OCI-LY1 (cell line): ENCODE measurements around the gene MUTYH.

Experiments
- H2AFZ ChIP-seq: fragments of 200-600 bp; sonication (generic), shearing (Covaris generic); 2 replicates; pipeline ENCODE4 v1.6.0; 2014; ENCODE audit warnings: antibody characterized with exemption, mild to moderate bottlenecking, low read length
- H3F3A ChIP-seq: fragments of 200-600 bp; sonication (generic), shearing (Covaris generic); 2 replicates; pipeline ENCODE4 v1.6.0; 2014; ENCODE audit warnings: mild to moderate bottlenecking, antibody characterized with exemption, low read length, moderate library complexity; ENCODE audit not compliant: insufficient read depth
- H3K27ac ChIP-seq: fragments of 200-600 bp; sonication (generic); 2 replicates; pipeline ENCODE4 v1.5.1; 2014; ENCODE audit warnings: low read length, mixed run types, mild to moderate bottlenecking, low read depth; ENCODE audit not compliant: poor library complexity, severe bottlenecking
- H3K27me3 ChIP-seq: fragments of 200-600 bp; sonication (generic); 2 replicates; pipeline ENCODE4 v1.6.0; 2014; ENCODE audit warnings: antibody characterized with exemption, mild to moderate bottlenecking, low read length, moderate library complexity; ENCODE audit not compliant: insufficient read depth
- H3K36me3 ChIP-seq: fragments of 200-600 bp; sonication (generic); 2 replicates; pipeline ENCODE4 v1.6.1; 2014; ENCODE audit warnings: mild to moderate bottlenecking, antibody characterized with exemption, low read length, moderate library complexity, mixed read lengths; ENCODE audit not compliant: insufficient read depth
- H3K4me1 ChIP-seq: fragments of 200-600 bp; sonication (generic); 2 replicates; pipeline ENCODE4 v1.5.1; 2014; ENCODE audit warnings: mild to moderate bottlenecking, low read length, moderate library complexity; ENCODE audit not compliant: insufficient read depth, severe bottlenecking
- H3K4me2 ChIP-seq: fragments of 200-600 bp; sonication (generic), shearing (Covaris generic); 2 replicates; pipeline ENCODE4 v1.6.1; 2014; ENCODE audit warnings: low read length
- H3K4me3 ChIP-seq: fragments of 200-600 bp; sonication (generic); 2 replicates; pipeline ENCODE4 v1.5.1; 2014; ENCODE audit warnings: low read length, low read depth, mild to moderate bottlenecking, mixed read lengths; ENCODE audit not compliant: poor library complexity, severe bottlenecking
- H3K79me2 ChIP-seq: fragments of 200-600 bp; shearing (Covaris generic); 2 replicates; pipeline ENCODE4 v1.6.1; 2016; ENCODE audit warnings: mixed run types, low read length, mixed read lengths; ENCODE audit not compliant: insufficient read depth
- H3K9ac ChIP-seq: fragments of 200-600 bp; sonication (generic), shearing (Covaris generic); 2 replicates; pipeline ENCODE4 v1.6.1; 2014; ENCODE audit warnings: mild to moderate bottlenecking, low read length, mixed read lengths
- H3K9me2 ChIP-seq: fragments of 200-600 bp; sonication (generic), shearing (Covaris generic); 2 replicates; pipeline ENCODE4 v1.6.1; 2014; ENCODE audit warnings: low read depth, mild to moderate bottlenecking, low read length, mixed read lengths
- H3K9me3 ChIP-seq: fragments of 200-600 bp; shearing (Covaris generic); 2 replicates; pipeline ENCODE4 v1.6.1; 2014; ENCODE audit warnings: low read length, mixed read lengths
- H4K20me1 ChIP-seq: fragments of 200-600 bp; sonication (generic), shearing (Covaris generic); 2 replicates; pipeline ENCODE4 v1.6.0; 2016; ENCODE audit warnings: mild to moderate bottlenecking, low read length; ENCODE audit not compliant: insufficient read depth
- CTCF ChIP-seq: fragments of 200-600 bp; sonication (generic), shearing (Covaris generic); IDR thresholded peaks from 2 replicates; pipeline ENCODE4 v1.5.1; 2017; ENCODE audit warnings: mild to moderate bottlenecking, antibody characterized with exemption, low read length, moderate library complexity, mixed read lengths
- EZH2 ChIP-seq: fragments of 200-600 bp; sonication (generic), shearing (Covaris generic); IDR thresholded peaks from 2 replicates; pipeline ENCODE4 v1.8.0; 2017; ENCODE audit warnings: borderline replicate concordance, mixed run types, mild to moderate bottlenecking, antibody characterized with exemption, low read length, moderate library complexity, mixed read lengths

MUTYH gene

GRCh38 chr1:45383191-45383590 is 43.0 kb upstream of the MUTYH start:
- no peak overlapping the region for H3K9ac ChIP-seq
- no peaks in the 10 kb centered on the region for H3K4me1 ChIP-seq
- no peaks in the 10 kb centered on the region for H4K20me1 ChIP-seq
- no peak overlapping the region for H3K27ac ChIP-seq
- TF ChIP-seq EZH2 (no peak), CTCF (no peak)
- H3K9me2 ChIP-seq = no peaks in the 10 kb centered on the region
- H3K36me3 ChIP-seq = no peaks in the 10 kb centered on the region
- no peaks in the 10 kb centered on the region for H3K9me3 ChIP-seq
- H3K79me2 ChIP-seq = no peaks in the 10 kb centered on the region
- H3K27me3 ChIP-seq = no peaks in the 10 kb centered on the region
- no peak overlapping the region for H2AFZ ChIP-seq
- no peak overlapping the region for H3K4me2 ChIP-seq
- no peak overlapping the region for H3K4me3 ChIP-seq
- H3F3A ChIP-seq = no peaks in the 10 kb centered on the region

DNA sequence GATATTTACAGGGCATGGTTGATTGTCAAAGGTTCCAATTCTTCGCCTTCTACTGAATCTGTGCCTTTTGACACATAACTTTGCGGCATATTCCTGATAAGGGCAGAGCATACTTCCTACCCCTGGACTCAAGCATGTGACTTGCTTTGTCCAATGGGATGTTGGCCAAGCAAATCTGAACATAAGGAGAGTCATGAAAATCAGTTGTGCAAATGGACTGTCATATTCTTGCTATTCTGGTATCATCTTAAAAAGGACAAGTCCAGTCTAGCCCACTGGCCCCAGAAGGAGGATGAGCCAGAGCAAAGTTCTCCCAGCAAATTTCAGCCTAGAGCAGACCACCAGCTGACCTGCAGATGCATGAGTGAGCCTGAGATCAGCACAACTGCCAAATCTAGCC is 41.0 kb upstream of the MUTYH start:
- TF ChIP-seq CTCF (no peak), EZH2 (no peak)
- Histone ChIP-seq H3K4me3 (no peak overlapping the region), H3K4me2 (no peak overlapping the region), H3K27me3 (no peaks in the 10 kb centered on the region), H3K9me3 (no peaks in the 10 kb centered on the region), H3K36me3 (no peaks in the 10 kb centered on the region), H2AFZ (no peak overlapping the region), H3F3A (no peaks in the 10 kb centered on the region), H3K79me2 (no peaks in the 10 kb centered on the region), H3K27ac (no peak overlapping the region), H3K9me2 (no peaks in the 10 kb centered on the region), H3K9ac (no peak overlapping the region), H4K20me1 (no peaks in the 10 kb centered on the region), H3K4me1 (no peaks in the 10 kb centered on the region)

GRCh38 chr1:45380730-45381129 is 40.5 kb upstream of the MUTYH start:
- TF ChIP-seq EZH2 = no peak
- no peak for TF ChIP-seq CTCF
- Histone ChIP-seq H3K9ac (no peak overlapping the region), H3K36me3 (no peaks in the 10 kb centered on the region), H2AFZ (no peak overlapping the region), H3K27me3 (no peaks in the 10 kb centered on the region), H3K9me2 (no peaks in the 10 kb centered on the region), H3K4me2 (no peak overlapping the region), H3K4me3 (no peak overlapping the region), H3K4me1 (no peaks in the 10 kb centered on the region), H3F3A (0 out of 2 replicates have a peak, but pooled peaks cover 2% of the 10 kb centered on the region), H4K20me1 (no peaks in the 10 kb centered on the region), H3K9me3 (no peaks in the 10 kb centered on the region), H3K27ac (no peak overlapping the region), H3K79me2 (no peaks in the 10 kb centered on the region)
